Measurements from ENCODE around the gene ITGA3. TPM values are rescaled to one million over a fixed set of nuclear protein-coding genes. Genes with fewer than 3 reads are reported as not detected.

The ITGA3 gene
- total RNA-seq, 2 experiments from 2014 or later, result 2.3 to 2.4 TPM

- peaks cover 39% of the 10 kb centered on the region for H3K36me3 Mint-ChIP-seq (ENCODE audit: low read depth)
- Histone ChIP-seq H3K27me3 (ENCODE audit: control insufficient read depth in 1 of 2, insufficient read depth in 2 of 2, low read length in 2 of 2) (no peaks in the 10 kb centered on the region), H3K4me3 (ENCODE audit: low read length) (no peak overlapping the region), H3K4me1 (ENCODE audit: insufficient read depth, low read length) (peaks cover 25% of the 10 kb centered on the region), H3K27ac (ENCODE audit: low read depth in 1 of 2, low read length in 2 of 2) (no peak overlapping the region), H3K9me3 (ENCODE audit: control insufficient read depth in 1 of 2, insufficient read depth in 1 of 2, low read length in 2 of 2) (no peaks in the 10 kb centered on the region), H3K36me3 (ENCODE audit: insufficient read depth, low read length) (peaks cover 26% of the 10 kb centered on the region)
- H3K4me3 Mint-ChIP-seq, result peak overlapping the region; percentile 96
- H3K9me3 Mint-ChIP-seq, result no peaks in the 10 kb centered on the region
- intact Hi-C loops (cut with DNase I, micrococcal nuclease), result loop anchor here in 1 of 2 experiments (5.0 to 10.0 kb wide), 3 partner anchors 56 to 392 kb away; partner anchors contain the start of genes PPP1R9B and SLC35B1
- ATAC-seq (ENCODE audit: poor library complexity) (no peak), DNase-seq (no peak)
- ChIA-PET POLR2A (no interaction called here), CTCF (interaction anchor here (1.4 to 2.6 kb wide), 2 partner anchors 10 to 73 kb away, joined by 3 to 12 read pairs; no protein-coding TSS in a partner anchor)
- no peaks in the 10 kb centered on the region for H3K27me3 Mint-ChIP-seq
- peaks cover 43% of the 10 kb centered on the region for H3K4me1 Mint-ChIP-seq (ENCODE audit: low read depth)
- H3K27ac Mint-ChIP-seq, result no peak overlapping the region
- no peak for TF ChIP-seq CTCF (IDR thresholded peaks at IDR 0.05)
Observed at GRCh38 chr17:50096758-50097157, 40.8 kb downstream of the ITGA3 start.

GRCh38 chr17:50097455-50097854 is 41.5 kb downstream of the ITGA3 start:
- ATAC-seq (ENCODE audit: poor library complexity) (no peak), DNase-seq (no peak)
- H3K36me3 Mint-ChIP-seq (ENCODE audit: low read depth), result peaks cover 39% of the 10 kb centered on the region
- no peak for TF ChIP-seq CTCF (IDR thresholded peaks at IDR 0.05)
- H3K36me3 ChIP-seq (ENCODE audit: insufficient read depth, low read length), result peaks cover 26% of the 10 kb centered on the region
- H3K9me3 ChIP-seq (ENCODE audit: control insufficient read depth in 1 of 2, insufficient read depth in 1 of 2, low read length in 2 of 2), result no peaks in the 10 kb centered on the region
- peaks cover 43% of the 10 kb centered on the region for H3K4me1 Mint-ChIP-seq (ENCODE audit: low read depth)
- intact Hi-C loops (cut with DNase I, micrococcal nuclease), result loop anchor here in 1 of 2 experiments (5.0 to 10.0 kb wide), 3 partner anchors 55 to 393 kb away; partner anchors contain the start of genes PPP1R9B and SLC35B1
- no peaks in the 10 kb centered on the region for H3K27me3 ChIP-seq (ENCODE audit: control insufficient read depth in 1 of 2, insufficient read depth in 2 of 2, low read length in 2 of 2)
- H3K27ac Mint-ChIP-seq, result peak overlapping the region; percentile 27
- H3K27ac ChIP-seq (ENCODE audit: low read depth in 1 of 2, low read length in 2 of 2), result no peak overlapping the region
- H3K4me3 ChIP-seq (ENCODE audit: low read length), result no peak overlapping the region
- H3K4me1 ChIP-seq (ENCODE audit: insufficient read depth, low read length), result peaks cover 25% of the 10 kb centered on the region
- ChIA-PET CTCF (interaction anchor here (1.5 to 2.6 kb wide), 2 partner anchors 10 to 20 kb away, joined by 5 to 12 read pairs; no protein-coding TSS in a partner anchor), POLR2A (no interaction called here)
- no peaks in the 10 kb centered on the region for H3K27me3 Mint-ChIP-seq
- H3K4me3 Mint-ChIP-seq, result peak overlapping the region; percentile 34
- no peaks in the 10 kb centered on the region for H3K9me3 Mint-ChIP-seq

GRCh38 chr17:50097926-50098325 is 42.0 kb downstream of the ITGA3 start:
- intact Hi-C loops (cut with DNase I, micrococcal nuclease), result loop anchor here in 1 of 2 experiments (5.0 to 10.0 kb wide), 3 partner anchors 54 to 393 kb away; partner anchors contain the start of genes PPP1R9B and SLC35B1
- H3K27me3 Mint-ChIP-seq, result no peaks in the 10 kb centered on the region
- ATAC-seq (ENCODE audit: poor library complexity) (no peak), DNase-seq (no peak)
- H3K4me1 Mint-ChIP-seq (ENCODE audit: low read depth), result peaks cover 43% of the 10 kb centered on the region
- Histone ChIP-seq H3K9me3 (ENCODE audit: control insufficient read depth in 1 of 2, insufficient read depth in 1 of 2, low read length in 2 of 2) (no peaks in the 10 kb centered on the region), H3K4me3 (ENCODE audit: low read length) (no peak overlapping the region), H3K27me3 (ENCODE audit: control insufficient read depth in 1 of 2, insufficient read depth in 2 of 2, low read length in 2 of 2) (no peaks in the 10 kb centered on the region), H3K36me3 (ENCODE audit: insufficient read depth, low read length) (peaks cover 26% of the 10 kb centered on the region), H3K27ac (ENCODE audit: low read depth in 1 of 2, low read length in 2 of 2) (no peak overlapping the region), H3K4me1 (ENCODE audit: insufficient read depth, low read length) (peaks cover 25% of the 10 kb centered on the region)
- no peak overlapping the region for H3K27ac Mint-ChIP-seq
- H3K4me3 Mint-ChIP-seq, result no peak overlapping the region
- CTCF ChIA-PET, result interaction anchor here (1.1 to 2.6 kb wide), 3 partner anchors 11 to 71 kb away, joined by 4 to 12 read pairs (median 5); no protein-coding TSS in a partner anchor
- peaks cover 39% of the 10 kb centered on the region for H3K36me3 Mint-ChIP-seq (ENCODE audit: low read depth)
- TF ChIP-seq CTCF (IDR thresholded peaks at IDR 0.05), result no peak
- POLR2A ChIA-PET, result no interaction called here
- no peaks in the 10 kb centered on the region for H3K9me3 Mint-ChIP-seq

Data from CD4-positive, alpha-beta T cell (primary cell).